ENCODE measurements around the gene LAD1. TPM values are rescaled to one million over a fixed set of nuclear protein-coding genes. Genes with fewer than 3 reads are reported as not detected.
A peak's percentile ranks its signal among the peaks of the same experiment; 100 is the strongest.

The LAD1 gene
- polyA plus RNA-seq, 2 of the 4 experiments (the other 2 are of a cell fraction), result 0.19 to 1.1 TPM

GRCh38 chr1:201350361-201350725 lies 48.8 kb downstream of the LAD1 start:
- ATAC-seq (no peak), FAIRE-seq (no peak), DNase-seq (ENCODE audit: low read depth in 1 of 2, low spot score in 1 of 2) (no peak)
- H3K9me3 ChIP-seq, result no peaks in the 10 kb centered on the region
- 0 out of 3 replicates have a peak, but pooled peaks cover 7% of the 10 kb centered on the region for H3K4me1 ChIP-seq
- CTCF ChIA-PET, result interaction anchor here (0.8 to 7.7 kb wide), 7 partner anchors 8 to 132 kb away, joined by 3 to 196 read pairs (median 3); no protein-coding TSS in a partner anchor
- H3K4me2 ChIP-seq, result no peak overlapping the region
- H3K4me3 ChIP-seq, result no peak overlapping the region
- H3K27ac ChIP-seq, result no peak overlapping the region
- TF ChIP-seq RAD21 (conservative IDR thresholded peaks at IDR 0.05 in 1 of 2, IDR thresholded peaks at IDR 0.05 in 1 of 2) (no peak), BHLHE40 (IDR thresholded peaks at IDR 0.05; ENCODE audit: low read depth, low read length) (no peak)
- POLR2A ChIA-PET, result no interaction called here
- 32% methylated on average over 2 of the region's 2 CpGs for WGBS (ENCODE audit: missing lambda C conversion rate)

- CTCF ChIA-PET, result interaction anchor here (0.9 to 7.7 kb wide), 27 partner anchors 12 to 164 kb away, joined by 3 to 196 read pairs (median 5); partner anchors contain the start of gene PKP1
- Histone ChIP-seq H3K4me2 (no peak overlapping the region), H3K9me3 (no peaks in the 10 kb centered on the region), H3K27ac (no peak overlapping the region), H3K4me3 (no peak overlapping the region), H3K4me1 (0 out of 3 replicates have a peak, but pooled peaks cover 7% of the 10 kb centered on the region)
- ATAC-seq (no peak), DNase-seq (ENCODE audit: low read depth in 1 of 2, low spot score in 1 of 2) (no peak), FAIRE-seq (no peak)
- TF ChIP-seq CTCF (IDR thresholded peaks at IDR 0.05) (no peak), HEYL (CRISPR knock-in tag; IDR thresholded peaks at IDR 0.05) (no peak), KDM1A (IDR thresholded peaks at IDR 0.05; ENCODE audit: low read depth) (no peak)
- TF ChIP-seq, protein P1, sequence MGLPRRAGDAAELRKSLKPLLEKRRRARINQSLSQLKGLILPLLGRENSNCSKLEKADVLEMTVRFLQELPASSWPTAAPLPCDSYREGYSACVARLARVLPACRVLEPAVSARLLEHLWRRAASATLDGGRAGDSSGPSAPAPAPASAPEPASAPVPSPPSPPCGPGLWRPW (IDR thresholded peaks at IDR 0.05), result no peak
- TF ChIP-seq, protein P2, sequence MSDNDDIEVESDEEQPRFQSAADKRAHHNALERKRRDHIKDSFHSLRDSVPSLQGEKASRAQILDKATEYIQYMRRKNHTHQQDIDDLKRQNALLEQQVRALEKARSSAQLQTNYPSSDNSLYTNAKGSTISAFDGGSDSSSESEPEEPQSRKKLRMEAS (IDR thresholded peaks at IDR 0.05), result no peak
- TF ChIP-seq, protein P3, sequence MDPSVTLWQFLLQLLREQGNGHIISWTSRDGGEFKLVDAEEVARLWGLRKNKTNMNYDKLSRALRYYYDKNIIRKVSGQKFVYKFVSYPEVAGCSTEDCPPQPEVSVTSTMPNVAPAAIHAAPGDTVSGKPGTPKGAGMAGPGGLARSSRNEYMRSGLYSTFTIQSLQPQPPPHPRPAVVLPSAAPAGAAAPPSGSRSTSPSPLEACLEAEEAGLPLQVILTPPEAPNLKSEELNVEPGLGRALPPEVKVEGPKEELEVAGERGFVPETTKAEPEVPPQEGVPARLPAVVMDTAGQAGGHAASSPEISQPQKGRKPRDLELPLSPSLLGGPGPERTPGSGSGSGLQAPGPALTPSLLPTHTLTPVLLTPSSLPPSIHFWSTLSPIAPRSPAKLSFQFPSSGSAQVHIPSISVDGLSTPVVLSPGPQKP (IDR thresholded peaks at IDR 0.05; ENCODE audit: low read depth, low read length), result no peak
- POLR2A ChIA-PET, result no interaction called here
- WGBS (ENCODE audit: missing lambda C conversion rate), result 71% methylated on average over 4 of the region's 4 CpGs
Observed at GRCh38 chr1:201349092-201349491, 50.0 kb downstream of the LAD1 start.

DNA sequence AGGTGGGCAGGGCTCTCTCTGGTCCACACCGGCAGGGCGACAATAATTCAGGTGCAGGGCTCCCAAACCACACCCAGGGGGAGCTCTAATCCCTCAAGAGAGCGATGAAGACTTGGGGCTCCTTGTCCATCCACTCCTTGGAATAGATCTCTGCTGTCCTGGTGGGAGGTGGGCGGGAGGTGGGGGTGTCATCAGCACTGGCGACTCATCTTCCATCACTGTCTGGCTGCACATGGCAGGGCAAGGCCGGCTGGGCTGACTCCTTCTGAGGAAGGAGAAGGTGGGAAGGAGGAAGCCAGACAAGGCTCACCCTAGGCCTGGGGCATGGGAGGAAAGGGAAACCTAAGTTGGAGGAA lies 50.9 kb downstream of the LAD1 start:
- CTCF ChIA-PET, result interaction anchor here (0.7 to 7.7 kb wide), 29 partner anchors 13 to 165 kb away, joined by 3 to 196 read pairs (median 5); partner anchors contain the start of gene PKP1
- no peak overlapping the region for H3K4me2 ChIP-seq
- DNase-seq (ENCODE audit: low read depth in 1 of 2, low spot score in 1 of 2), result peak; percentile 64 to 92
- peak; percentile 67 for TF ChIP-seq CTCF (IDR thresholded peaks at IDR 0.05)
- no peak for TF ChIP-seq NPAS2 (CRISPR knock-in tag; IDR thresholded peaks at IDR 0.05; ENCODE audit: borderline replicate concordance)
- TF ChIP-seq ZNF302 (CRISPR knock-in tag; IDR thresholded peaks at IDR 0.05), result no peak
- peak; percentile 69 to 71 for TF ChIP-seq RAD21 (conservative IDR thresholded peaks at IDR 0.05 in 1 of 2, IDR thresholded peaks at IDR 0.05 in 1 of 2)
- no peak for TF ChIP-seq FOXS1 (CRISPR knock-in tag; IDR thresholded peaks at IDR 0.05)
- TF ChIP-seq CBX8 (IDR thresholded peaks at IDR 0.05), result no peak
- peak; percentile 56 for TF ChIP-seq SMC3 (IDR thresholded peaks at IDR 0.05)
- no peak for TF ChIP-seq CHD2 (IDR thresholded peaks at IDR 0.05; ENCODE audit: low read length, partially characterized antibody)
- H3K27ac ChIP-seq, result no peak overlapping the region
- peak; percentile 86 to 95 for ATAC-seq
- no peak for FAIRE-seq
- H3K9me3 ChIP-seq, result no peaks in the 10 kb centered on the region
- POLR2A ChIA-PET, result no interaction called here
- 30% methylated on average over 3 of the region's 6 CpGs for WGBS (ENCODE audit: missing lambda C conversion rate)
- H3K4me3 ChIP-seq, result no peak overlapping the region
- 0 out of 3 replicates have a peak, but pooled peaks cover 5% of the 10 kb centered on the region for H3K4me1 ChIP-seq

Data from A549 (cell line).